RWPE1 (cell line): Measurements from ENCODE around the gene RBSN.
A peak's percentile ranks its signal among the peaks of the same experiment; 100 is the strongest.

Experiments
- CTCF ChIA-PET: fragments of 350-600 bp; sonication (Branson Sonifier 250); formaldehyde crosslinking; extraction: SDS; loops from one replicate; lab custom pipeline; 2021; lab: Yijun Ruan, JAX
- POLR2A ChIA-PET: fragments of 400-600 bp; formaldehyde crosslinking; extraction: SDS; loops from one replicate; lab custom pipeline; 2020; ENCODE audit warnings: antibody characterized with exemption; ENCODE audit not compliant: low non-redundant PET; lab: Yijun Ruan, JAX
- DNase-seq: peaks from one replicate; pipeline ENCODE4 v3.0.0; 2012; ENCODE audit warnings: low spot score
- H3K27ac ChIP-seq: fragments of 450-650 bp; 2 replicates; pipeline ENCODE4 v1.5.1; 2017
- TF ChIP-seq, protein P1 (sequence below): fragments of 450-650 bp; conservative IDR thresholded peaks from 2 replicates; pipeline ENCODE4 v1.5.1; 2017; ENCODE audit warnings: low read depth, mild to moderate bottlenecking

RBSN gene

DNA sequence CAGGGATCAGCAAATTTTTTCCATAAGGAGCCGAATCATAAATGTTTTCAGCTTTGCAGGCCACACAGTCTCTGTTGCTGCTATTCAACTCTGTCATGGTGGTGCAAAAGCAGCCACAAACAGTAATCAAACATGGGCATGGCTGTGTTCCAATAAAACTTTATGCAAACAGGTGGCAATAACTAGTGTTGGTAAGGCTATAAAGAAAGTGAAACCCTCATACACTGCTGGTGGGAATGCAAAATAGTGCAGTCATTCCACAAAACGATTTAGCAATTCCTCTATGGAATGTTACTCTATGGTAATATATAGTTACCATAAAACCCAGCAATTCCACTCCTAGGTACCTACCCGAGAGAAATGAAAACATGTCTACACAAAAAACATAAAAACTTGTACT, 19.9 kb downstream of the RBSN start:
- DNase-seq = no peak
- no peak overlapping the region for H3K27ac ChIP-seq
- ChIA-PET CTCF (no interaction called here), POLR2A (no interaction called here)
- TF ChIP-seq, protein P1, sequence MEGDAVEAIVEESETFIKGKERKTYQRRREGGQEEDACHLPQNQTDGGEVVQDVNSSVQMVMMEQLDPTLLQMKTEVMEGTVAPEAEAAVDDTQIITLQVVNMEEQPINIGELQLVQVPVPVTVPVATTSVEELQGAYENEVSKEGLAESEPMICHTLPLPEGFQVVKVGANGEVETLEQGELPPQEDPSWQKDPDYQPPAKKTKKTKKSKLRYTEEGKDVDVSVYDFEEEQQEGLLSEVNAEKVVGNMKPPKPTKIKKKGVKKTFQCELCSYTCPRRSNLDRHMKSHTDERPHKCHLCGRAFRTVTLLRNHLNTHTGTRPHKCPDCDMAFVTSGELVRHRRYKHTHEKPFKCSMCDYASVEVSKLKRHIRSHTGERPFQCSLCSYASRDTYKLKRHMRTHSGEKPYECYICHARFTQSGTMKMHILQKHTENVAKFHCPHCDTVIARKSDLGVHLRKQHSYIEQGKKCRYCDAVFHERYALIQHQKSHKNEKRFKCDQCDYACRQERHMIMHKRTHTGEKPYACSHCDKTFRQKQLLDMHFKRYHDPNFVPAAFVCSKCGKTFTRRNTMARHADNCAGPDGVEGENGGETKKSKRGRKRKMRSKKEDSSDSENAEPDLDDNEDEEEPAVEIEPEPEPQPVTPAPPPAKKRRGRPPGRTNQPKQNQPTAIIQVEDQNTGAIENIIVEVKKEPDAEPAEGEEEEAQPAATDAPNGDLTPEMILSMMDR = no peak

DNA sequence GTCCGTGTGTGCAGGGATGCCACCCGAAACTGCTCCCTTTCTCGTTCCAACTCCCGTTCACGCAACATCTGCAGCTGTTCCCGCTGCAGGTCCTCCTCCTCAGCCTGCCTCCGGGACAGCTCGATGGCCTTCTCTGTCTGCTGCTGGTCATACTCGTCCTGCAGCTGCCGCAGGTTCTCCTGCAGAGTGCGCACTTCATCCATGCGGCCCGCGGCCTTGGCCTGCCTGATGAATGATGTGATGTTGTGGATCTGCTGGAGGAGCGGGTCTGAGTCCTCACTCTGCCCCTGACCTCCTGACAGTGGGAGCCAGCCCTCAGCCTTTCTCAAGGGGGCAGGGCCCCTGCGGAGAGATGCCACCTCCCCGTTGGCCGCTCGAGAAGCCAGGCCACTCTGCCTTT, 24.4 kb downstream of the RBSN start:
- CTCF ChIA-PET = no interaction called here
- POLR2A ChIA-PET = no interaction called here
- TF ChIP-seq, protein P1 = no peak

DNA sequence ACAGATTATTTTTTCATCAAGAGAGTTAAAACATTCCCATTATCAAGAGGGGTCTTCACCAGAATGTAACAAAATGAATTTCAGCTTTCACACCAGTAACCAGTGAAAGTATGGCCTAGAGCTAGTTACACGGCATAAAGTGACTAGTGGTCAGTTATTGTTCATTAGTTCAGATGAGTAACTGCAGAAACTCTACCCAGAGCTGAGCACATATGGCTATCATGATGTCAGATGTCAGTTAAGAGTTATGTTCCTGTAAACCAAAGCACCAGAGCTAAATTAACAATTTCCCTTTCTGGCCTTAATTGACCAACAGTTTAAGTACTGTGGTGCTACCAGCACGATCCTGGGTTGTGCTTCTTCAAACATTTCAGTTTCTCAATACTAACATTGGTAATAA, 27.2 kb downstream of the RBSN start:
- DNase-seq = no peak
- H3K27ac ChIP-seq = no peak overlapping the region
- CTCF ChIA-PET = no interaction called here
- POLR2A ChIA-PET = no interaction called here
- TF ChIP-seq, protein P1 = no peak

More for the DNA sequence above, 24.4 kb downstream of the RBSN start:
- no peak for DNase-seq
- no peak overlapping the region for H3K27ac ChIP-seq

DNA sequence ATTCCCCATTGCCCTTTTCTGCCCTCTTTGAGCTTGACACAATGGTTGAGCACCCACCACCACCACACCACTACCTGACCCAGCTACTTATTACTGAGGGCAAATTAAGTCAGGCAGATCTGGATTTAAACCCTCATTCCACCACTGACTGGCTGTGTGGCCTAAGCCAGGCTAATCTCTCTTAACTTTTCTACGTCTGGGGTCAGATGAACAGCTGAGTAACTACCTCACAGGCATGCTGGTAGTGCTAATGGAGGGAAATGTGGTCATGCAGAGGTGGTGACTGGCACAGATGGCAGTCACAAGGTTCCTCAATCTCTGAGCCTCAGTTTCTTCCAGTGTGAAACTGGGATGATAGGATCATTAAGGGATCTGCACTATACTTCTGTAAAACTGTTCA, 29.5 kb downstream of the RBSN start:
- H3K27ac ChIP-seq = no peak overlapping the region
- ChIA-PET POLR2A (no interaction called here), CTCF (no interaction called here)
- no peak for DNase-seq
- TF ChIP-seq, protein P1 = no peak

DNA sequence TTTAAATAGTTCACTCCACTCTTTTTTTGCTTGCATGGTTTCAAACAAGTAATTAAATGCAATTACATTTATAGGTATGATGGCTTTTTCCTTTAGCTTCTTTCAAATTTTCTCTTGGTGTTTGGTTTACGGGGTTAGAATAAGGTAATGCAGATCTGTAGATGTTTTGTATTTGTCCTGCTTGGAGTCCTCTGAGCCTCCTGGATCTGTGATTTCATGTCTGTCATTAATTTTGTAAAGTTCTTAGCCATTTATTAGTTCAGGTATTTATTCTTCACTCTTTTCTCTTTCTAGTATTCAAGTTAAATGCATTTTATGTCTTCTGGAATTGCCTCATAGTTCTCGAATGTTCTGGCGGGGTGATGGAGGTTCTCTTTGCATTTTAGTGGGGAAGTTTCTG, 32.5 kb downstream of the RBSN start:
- POLR2A ChIA-PET = no interaction called here
- no peak overlapping the region for H3K27ac ChIP-seq
- TF ChIP-seq, protein P1 = no peak
- CTCF ChIA-PET = no interaction called here
- no peak for DNase-seq

DNA sequence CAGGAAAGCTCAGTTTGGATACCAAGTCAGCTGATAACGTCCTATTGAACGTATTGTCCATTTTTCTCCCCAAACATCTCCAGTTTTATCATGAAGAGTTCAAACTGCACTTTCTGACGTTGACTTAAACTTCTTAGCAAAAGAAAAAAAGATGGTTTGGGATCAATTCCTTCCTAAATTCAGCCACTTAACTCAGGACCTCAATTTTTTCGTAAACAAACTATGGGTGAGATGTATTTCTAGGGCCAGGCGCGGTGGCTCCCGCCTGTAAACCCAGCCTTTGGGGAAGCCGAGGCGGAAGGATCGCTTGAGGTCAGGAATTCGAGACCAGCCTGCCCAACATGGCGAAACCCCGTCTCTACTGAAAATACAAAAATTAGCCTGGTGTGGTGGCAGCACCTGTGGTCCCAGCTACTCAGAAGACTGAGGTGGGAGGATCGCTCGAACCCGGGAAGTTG, 33.4 kb downstream of the RBSN start:
- ChIA-PET CTCF (interaction anchor here (0.7 kb wide), 1 partner anchor 1788 kb away, joined by 3 read pairs; no protein-coding TSS in a partner anchor), POLR2A (interaction anchor here (0.6 kb wide), 1 partner anchor 18 kb away, joined by 3 read pairs; no protein-coding TSS in a partner anchor)
- peak overlapping the region; percentile 78 for H3K27ac ChIP-seq
- DNase-seq = no peak
- TF ChIP-seq, protein P1 = no peak
